ENCODE data around the gene IPO4. TPM values are rescaled to one million over a fixed set of nuclear protein-coding genes. Genes with fewer than 3 reads are reported as not detected.
"Not testable (repeated sequence)": the region's sequence is repeated elsewhere in the genome, so short reads cannot be mapped to it uniquely, and the experiment has no call there.

Gene IPO4
- total RNA-seq, 4 donors from 2014 or later: 25.1 to 40.0 (median 32.6) TPM

- peak in 1 of 2 donors; percentile 84 for DNase-seq (ENCODE audit: low spot score in 2 of 2)
- H3K4me3 ChIP-seq (ENCODE audit: low read depth, poor library complexity, severe bottlenecking): peak overlapping the region; percentile 81
- intact Hi-C loops (cut with DNase I; ENCODE audit: low total_unique reads): no loop called here
- WGBS, 2 donors: 8 to 10% methylated on average over 23 of the region's 23 CpGs
- no peak for TF ChIP-seq CTCF (IDR thresholded peaks at IDR 0.05)
- no peak for TF ChIP-seq POLR2A (IDR thresholded peaks at IDR 0.05)
These were observed 42.9 kb upstream of the IPO4 start for GRCh38 chr14:24231263-24232120.

DNA sequence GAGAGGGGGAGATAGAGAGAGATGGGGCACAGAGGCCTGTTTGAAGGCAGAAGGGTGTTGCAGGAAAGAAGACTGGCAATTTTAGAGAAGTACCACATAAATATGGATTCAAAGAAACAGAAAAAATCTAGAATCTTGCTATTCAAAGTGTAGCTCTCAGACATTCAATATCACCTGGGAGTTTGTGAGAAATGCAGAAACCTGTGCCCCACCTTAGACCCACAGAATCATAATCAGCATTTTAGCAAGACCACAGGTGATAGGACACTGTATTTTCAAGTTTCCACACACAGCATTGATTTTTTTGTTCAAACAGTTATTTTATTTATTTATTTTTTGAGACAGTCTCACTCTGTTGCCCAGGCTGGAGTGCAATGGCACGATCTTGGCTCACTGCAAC, 40.3 kb upstream of the IPO4 start:
- no peak for TF ChIP-seq CTCF (IDR thresholded peaks at IDR 0.05)
- TF ChIP-seq POLR2A (IDR thresholded peaks at IDR 0.05): no peak
- WGBS, 2 donors: 0 to 100% methylated on average over 1 of the region's 1 CpG
- H3K4me3 ChIP-seq (ENCODE audit: low read depth, poor library complexity, severe bottlenecking): no peak overlapping the region
- no peak for DNase-seq (ENCODE audit: low spot score in 2 of 2)
- intact Hi-C loops (cut with DNase I; ENCODE audit: low total_unique reads): no loop called here

GRCh38 chr14:24226473-24226872, 37.9 kb upstream of the IPO4 start:
- no peak overlapping the region for H3K4me3 ChIP-seq (ENCODE audit: low read depth, poor library complexity, severe bottlenecking)
- TF ChIP-seq POLR2A (IDR thresholded peaks at IDR 0.05) (no peak), CTCF (IDR thresholded peaks at IDR 0.05) (no peak)
- WGBS, 2 donors: 67 to 72% methylated on average over 1 of the region's 1 CpG
- no peak for DNase-seq (ENCODE audit: low spot score in 2 of 2)
- intact Hi-C loops (cut with DNase I; ENCODE audit: low total_unique reads): no loop called here

DNA sequence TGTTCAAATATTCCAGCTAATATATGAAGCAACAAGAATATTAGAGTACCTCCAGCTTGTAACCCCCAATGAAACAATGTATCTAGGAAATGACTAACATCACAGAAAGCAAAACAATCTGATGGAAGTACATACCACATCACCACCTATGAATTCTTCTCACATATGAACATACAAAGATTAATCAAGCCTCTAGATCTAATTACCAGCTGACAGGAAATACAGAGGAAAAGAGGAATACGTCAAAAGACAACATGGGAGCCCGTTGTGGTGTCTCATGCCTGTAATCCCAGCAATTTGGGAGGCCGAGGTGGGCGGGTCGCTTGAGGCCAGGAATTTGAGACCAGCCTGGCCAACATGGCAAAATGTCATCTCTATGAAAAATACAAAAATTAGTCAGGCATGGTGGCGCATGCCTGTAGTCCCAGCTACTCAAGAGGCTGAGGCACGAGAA, 36.0 kb upstream of the IPO4 start:
- intact Hi-C loops (cut with DNase I; ENCODE audit: low total_unique reads): no loop called here
- TF ChIP-seq CTCF (IDR thresholded peaks at IDR 0.05): no peak
- TF ChIP-seq POLR2A (IDR thresholded peaks at IDR 0.05): no peak
- no peak overlapping the region for H3K4me3 ChIP-seq (ENCODE audit: low read depth, poor library complexity, severe bottlenecking)
- DNase-seq (ENCODE audit: low spot score in 2 of 2): peak in 1 of 2 donors; percentile 63
- WGBS, 2 donors: 76 to 84% methylated on average over 7 of the region's 7 CpGs

DNA sequence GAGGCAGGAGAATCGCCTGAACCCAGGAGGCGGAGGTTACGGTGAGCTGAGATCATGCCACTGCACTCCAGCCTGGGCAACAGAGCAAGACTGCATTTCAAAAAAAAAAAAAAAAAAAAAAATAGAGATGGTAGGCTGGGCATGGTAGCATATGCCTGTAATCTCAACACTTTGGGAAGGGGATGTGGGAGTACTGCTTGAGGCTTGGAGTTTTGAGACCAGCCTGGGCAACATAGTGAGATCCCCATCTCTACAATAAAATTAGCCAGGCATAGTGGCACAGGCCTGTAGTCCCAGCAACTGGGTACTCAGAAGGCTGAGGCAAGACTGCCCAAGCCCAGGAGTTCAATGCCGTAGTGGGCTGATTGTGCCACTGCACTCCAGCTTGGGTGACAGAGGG, 34.4 kb upstream of the IPO4 start:
- H3K4me3 ChIP-seq (ENCODE audit: low read depth, poor library complexity, severe bottlenecking); intact Hi-C loops (cut with DNase I; ENCODE audit: low total_unique reads): not testable (repeated sequence)
- peak in 1 of 2 donors; percentile 14 for DNase-seq (ENCODE audit: low spot score in 2 of 2)
- 94 to 98% methylated on average over 4 of the region's 4 CpGs for WGBS, 2 donors

DNA sequence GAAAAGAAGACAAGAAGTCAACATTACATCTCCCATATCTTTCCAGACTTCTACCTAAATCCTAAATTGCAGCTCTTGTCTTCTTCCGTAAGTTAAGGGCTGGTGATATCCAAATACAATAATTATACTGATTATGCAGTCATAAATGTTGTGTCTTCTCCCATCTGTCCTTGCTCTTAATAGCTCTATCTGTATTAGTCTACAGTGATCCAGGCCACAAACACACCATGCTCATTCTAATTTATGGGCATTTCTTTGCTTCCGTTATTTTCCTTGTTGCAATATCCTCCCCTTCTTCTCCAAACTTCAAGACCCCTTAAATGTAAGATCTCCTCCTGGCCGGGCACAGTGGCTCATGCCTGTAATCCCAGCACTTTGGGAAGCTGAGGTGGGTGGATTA, 30.9 kb upstream of the IPO4 start:
- intact Hi-C loops (cut with DNase I; ENCODE audit: low total_unique reads): no loop called here
- TF ChIP-seq CTCF (IDR thresholded peaks at IDR 0.05) (no peak), POLR2A (IDR thresholded peaks at IDR 0.05) (no peak)
- 62% methylated on average over 3 of the region's 3 CpGs for WGBS, 2 donors
- DNase-seq (ENCODE audit: low spot score in 2 of 2): no peak
- no peak overlapping the region for H3K4me3 ChIP-seq (ENCODE audit: low read depth, poor library complexity, severe bottlenecking)
